ENCODE measurements around the gene ARFGAP2.

GRCh38 chr11:47163193-47163592 lies 13.5 kb downstream of the ARFGAP2 start:
- TF ChIP-seq CTCF (IDR thresholded peaks at IDR 0.05) (no peak), POLR2A (IDR thresholded peaks at IDR 0.05) (no peak)

All from testis (tissue), 2 donors.